ENCODE data around the gene FBXO24. TPM values are rescaled to one million over a fixed set of nuclear protein-coding genes. Genes with fewer than 3 reads are reported as not detected.

Gene FBXO24
- total RNA-seq, 4 donors from 2014 or later = 0.47 to 2.4 (median 0.57) TPM

DNA sequence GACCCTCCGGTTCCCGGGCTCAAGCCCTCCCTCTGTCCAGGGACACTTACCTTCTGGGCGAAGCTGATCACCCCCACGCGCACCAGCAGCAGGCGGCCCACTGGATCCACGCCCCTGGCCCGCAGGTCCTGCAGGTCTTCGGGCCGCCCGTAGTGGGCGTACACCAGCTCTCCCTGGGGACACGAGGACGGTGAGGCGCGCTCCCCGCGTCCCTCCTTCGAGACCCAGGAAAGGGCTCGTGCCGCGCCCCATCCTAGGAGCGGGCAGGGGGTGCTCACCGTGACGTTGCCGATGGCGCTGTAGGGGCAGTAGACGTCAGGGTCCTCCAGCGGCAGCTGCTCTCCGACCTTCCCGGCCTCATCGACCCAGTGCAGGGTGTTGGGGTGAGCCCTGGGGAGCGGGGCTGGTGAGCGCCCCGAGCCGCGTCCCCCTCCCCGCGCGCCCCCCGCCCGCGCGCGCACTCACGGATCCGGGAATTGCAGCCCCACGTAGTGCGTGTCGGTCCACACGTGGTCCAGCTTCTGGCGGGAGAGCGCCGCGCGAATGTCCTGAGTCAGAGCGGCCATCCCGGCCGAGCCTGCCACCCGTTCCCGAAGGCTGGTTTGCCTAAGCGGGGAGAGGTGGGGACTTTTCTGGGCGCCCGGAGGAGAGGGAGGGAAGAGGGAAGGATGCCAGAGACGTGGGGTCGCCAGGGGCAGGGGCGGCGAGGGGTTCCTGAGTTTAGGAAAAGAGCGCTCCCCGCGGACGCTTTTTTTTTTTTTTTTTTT lies 47.0 kb downstream of the FBXO24 start:
- 2% methylated on average over 33 of the region's 72 CpGs for WGBS
- peak overlapping the region; percentile 59 for H3K4me3 ChIP-seq
- H3K9me3 ChIP-seq = no peaks in the 10 kb centered on the region
- H3K27me3 ChIP-seq = no peaks in the 10 kb centered on the region
- TF ChIP-seq, protein P1, sequence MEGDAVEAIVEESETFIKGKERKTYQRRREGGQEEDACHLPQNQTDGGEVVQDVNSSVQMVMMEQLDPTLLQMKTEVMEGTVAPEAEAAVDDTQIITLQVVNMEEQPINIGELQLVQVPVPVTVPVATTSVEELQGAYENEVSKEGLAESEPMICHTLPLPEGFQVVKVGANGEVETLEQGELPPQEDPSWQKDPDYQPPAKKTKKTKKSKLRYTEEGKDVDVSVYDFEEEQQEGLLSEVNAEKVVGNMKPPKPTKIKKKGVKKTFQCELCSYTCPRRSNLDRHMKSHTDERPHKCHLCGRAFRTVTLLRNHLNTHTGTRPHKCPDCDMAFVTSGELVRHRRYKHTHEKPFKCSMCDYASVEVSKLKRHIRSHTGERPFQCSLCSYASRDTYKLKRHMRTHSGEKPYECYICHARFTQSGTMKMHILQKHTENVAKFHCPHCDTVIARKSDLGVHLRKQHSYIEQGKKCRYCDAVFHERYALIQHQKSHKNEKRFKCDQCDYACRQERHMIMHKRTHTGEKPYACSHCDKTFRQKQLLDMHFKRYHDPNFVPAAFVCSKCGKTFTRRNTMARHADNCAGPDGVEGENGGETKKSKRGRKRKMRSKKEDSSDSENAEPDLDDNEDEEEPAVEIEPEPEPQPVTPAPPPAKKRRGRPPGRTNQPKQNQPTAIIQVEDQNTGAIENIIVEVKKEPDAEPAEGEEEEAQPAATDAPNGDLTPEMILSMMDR (IDR thresholded peaks at IDR 0.05) = peak in 1 of 2 donors; percentile 47
- no peak for TF ChIP-seq POLR2A (IDR thresholded peaks at IDR 0.05)
- peaks cover 8% of the 10 kb centered on the region for H3K4me1 ChIP-seq
- no peaks in the 10 kb centered on the region for H3K36me3 ChIP-seq
- DNase-seq (ENCODE audit: low spot score in 2 of 2) = no peak
- H3K27ac ChIP-seq = no peak overlapping the region

DNA sequence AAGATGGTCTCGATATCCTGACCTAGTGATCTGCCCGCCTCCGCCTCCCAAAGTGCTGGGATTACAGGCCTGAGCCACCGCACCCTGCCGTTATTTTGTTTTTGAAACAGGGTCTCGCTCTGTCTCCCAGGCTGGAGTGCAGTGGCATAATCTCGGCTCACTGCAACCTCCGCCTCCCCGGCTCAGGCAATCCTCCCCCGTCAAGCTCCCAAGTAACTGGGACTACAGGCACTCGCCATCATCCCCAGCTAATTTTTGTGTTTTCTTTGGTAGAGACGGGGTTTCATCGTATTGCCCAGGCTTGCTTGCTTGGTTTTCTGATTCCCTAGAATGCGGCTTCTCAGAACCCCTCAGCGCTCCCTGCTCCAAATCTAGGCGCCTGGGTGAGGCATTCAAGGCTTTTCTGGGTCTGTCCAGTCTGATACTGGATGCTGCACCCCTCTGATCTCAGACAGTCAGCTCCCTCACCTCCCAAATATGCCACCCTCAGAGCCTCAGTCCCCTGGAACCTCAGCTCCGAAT lies 53.9 kb downstream of the FBXO24 start:
- Histone ChIP-seq H3K27ac (no peak overlapping the region), H3K4me3 (no peak overlapping the region), H3K9me3 (no peaks in the 10 kb centered on the region), H3K27me3 (peaks cover 20% of the 10 kb centered on the region), H3K4me1 (no peaks in the 10 kb centered on the region), H3K36me3 (no peaks in the 10 kb centered on the region)
- WGBS = 89% methylated on average over 16 of the region's 17 CpGs
- DNase-seq (ENCODE audit: low spot score in 2 of 2) = no peak
- TF ChIP-seq POLR2AphosphoS5 (IDR thresholded peaks at IDR 0.05) = no peak
- TF ChIP-seq, protein P1 (IDR thresholded peaks at IDR 0.05) = no peak
- TF ChIP-seq POLR2A (IDR thresholded peaks at IDR 0.05) = no peak

DNA sequence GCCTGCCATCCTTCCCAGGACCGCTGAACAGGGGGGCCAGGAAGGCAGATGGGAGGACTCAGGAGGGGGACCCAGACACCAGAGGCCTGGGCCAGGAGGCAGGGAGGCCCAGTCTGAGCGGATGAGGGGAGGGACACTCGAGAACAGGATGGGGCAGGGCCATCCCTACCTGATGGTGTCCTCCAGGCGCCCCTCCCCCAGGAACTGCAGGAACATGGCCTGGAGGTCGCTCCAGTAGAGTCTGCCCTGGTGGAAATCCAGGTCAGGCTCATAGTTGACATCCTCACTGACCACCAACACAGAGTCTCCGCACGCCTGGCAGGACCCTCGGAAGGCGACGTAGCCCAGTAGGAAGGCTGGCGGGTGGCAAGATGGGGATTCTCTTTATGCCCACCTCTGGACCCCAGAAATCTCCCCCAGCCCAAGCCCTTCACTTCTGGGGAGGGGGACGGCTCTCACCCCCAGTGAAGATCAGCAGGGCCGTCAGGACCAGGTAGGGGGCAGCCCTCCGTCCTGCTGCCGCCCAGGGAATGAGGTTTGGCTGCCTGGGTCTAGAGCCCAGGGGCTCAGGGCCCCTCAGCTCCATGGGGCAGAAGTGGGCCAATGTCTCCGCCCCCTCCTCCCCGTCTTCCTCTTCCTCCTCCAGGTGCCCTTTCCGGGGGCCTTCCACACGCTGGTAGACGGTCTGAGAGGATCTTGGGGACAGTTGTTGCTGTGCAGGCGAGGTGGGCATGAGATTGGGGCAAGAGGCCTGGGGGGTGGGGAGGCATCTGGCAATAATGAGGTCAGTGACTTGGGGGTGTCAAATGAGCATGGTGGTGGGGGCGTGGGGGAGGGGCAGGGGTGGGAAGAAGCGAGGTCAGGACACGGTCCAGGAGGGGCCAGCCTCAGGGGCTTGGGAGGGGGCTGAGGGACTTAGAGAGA lies 54.7 kb downstream of the FBXO24 start:
- 66% methylated on average over 7 of the region's 24 CpGs for WGBS
- H3K4me1 ChIP-seq = no peaks in the 10 kb centered on the region

DNA sequence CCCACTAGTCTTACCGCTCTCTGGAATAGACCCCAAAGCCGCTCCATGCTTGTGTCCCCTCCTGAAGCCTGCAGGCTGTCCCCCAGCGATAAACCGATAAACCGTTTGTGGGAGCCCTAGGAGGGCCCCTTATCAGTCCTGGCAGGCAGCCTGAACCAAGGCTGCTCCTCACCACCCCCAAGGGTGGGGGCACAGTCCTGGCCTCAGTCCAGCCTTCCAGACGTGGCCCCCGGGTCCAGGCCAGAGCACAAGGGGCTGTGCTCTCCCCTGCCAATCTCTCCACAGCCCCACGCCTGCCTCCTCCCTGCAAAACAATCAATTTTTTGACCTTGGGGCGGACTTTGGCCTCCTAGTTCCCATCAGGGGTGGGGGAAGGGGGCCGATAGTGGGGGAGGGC lies 55.3 kb downstream of the FBXO24 start, which contains the start of gene TFR2:
Gene TFR2, minus strand, starts transcription at position 90 of the 397 bp plus-strand sequence. Its CDS starts 43 bp downstream, at position 47.
- H3K36me3 ChIP-seq = no peaks in the 10 kb centered on the region
- no peak within 1 kb of the TSS for H3K4me3 ChIP-seq
- H3K9me3 ChIP-seq = no peaks in the 10 kb centered on the region
- DNase-seq (ENCODE audit: low spot score in 2 of 2) = no peak
- TF ChIP-seq, protein P1 (IDR thresholded peaks at IDR 0.05) = no peak
- TF ChIP-seq EP300 (IDR thresholded peaks at IDR 0.05) (no peak), POLR2AphosphoS5 (IDR thresholded peaks at IDR 0.05) (no peak), POLR2A (IDR thresholded peaks at IDR 0.05) (no peak)
- 75% methylated on average over 4 of the region's 10 CpGs for WGBS
- peaks cover 28% of the 10 kb centered on the region for H3K27me3 ChIP-seq
- no peaks in the 10 kb centered on the region for H3K4me1 ChIP-seq
- H3K27ac ChIP-seq = no peak within 1 kb of the TSS

More for the DNA sequence above, 54.7 kb downstream of the FBXO24 start:
- H3K27me3 ChIP-seq = peaks cover 21% of the 10 kb centered on the region
- DNase-seq (ENCODE audit: low spot score in 2 of 2) = no peak
- TF ChIP-seq POLR2AphosphoS5 (IDR thresholded peaks at IDR 0.05) (no peak), EP300 (IDR thresholded peaks at IDR 0.05) (no peak), POLR2A (IDR thresholded peaks at IDR 0.05) (no peak)
- TF ChIP-seq, protein P1 (IDR thresholded peaks at IDR 0.05) = no peak
- H3K9me3 ChIP-seq = no peaks in the 10 kb centered on the region
- H3K4me3 ChIP-seq = no peak overlapping the region
- no peaks in the 10 kb centered on the region for H3K36me3 ChIP-seq
- no peak overlapping the region for H3K27ac ChIP-seq

All from suprapubic skin (tissue), 4 donors.